NOMO-1 (cell line): ENCODE measurements around the gene PIGQ.
"Not testable (repeated sequence)": the region's sequence is repeated elsewhere in the genome, so short reads cannot be mapped to it uniquely, and the experiment has no call there.

Experiments
- DNase-seq, 2 experiments: peaks; one replicate each; lab custom pipeline; 2025; ENCODE audit not compliant: unreplicated experiment in 2 of 2; lab: John Stamatoyannopoulos, UW

The PIGQ gene

DNA sequence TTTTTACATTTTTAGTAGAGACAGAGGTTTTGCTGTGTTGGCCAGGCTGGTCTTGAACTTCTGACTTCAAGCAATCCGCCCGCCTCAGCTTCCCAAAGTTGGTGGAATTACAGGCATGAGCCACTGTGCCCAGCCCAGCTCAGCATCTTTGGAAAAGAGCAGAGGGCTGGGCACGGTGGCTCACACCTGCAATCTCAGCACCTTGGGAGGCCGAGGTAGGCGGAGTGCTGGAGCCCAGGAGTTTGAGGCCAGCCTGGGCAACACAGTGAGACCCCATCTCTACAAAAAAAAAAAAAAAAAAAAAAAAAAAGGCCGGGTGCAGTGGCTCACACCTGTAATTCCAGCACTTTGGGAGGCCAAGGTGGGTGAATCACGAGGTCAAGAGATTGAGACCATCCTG lies 27.9 kb downstream of the PIGQ start:
- DNase-seq = not testable (repeated sequence)

DNA sequence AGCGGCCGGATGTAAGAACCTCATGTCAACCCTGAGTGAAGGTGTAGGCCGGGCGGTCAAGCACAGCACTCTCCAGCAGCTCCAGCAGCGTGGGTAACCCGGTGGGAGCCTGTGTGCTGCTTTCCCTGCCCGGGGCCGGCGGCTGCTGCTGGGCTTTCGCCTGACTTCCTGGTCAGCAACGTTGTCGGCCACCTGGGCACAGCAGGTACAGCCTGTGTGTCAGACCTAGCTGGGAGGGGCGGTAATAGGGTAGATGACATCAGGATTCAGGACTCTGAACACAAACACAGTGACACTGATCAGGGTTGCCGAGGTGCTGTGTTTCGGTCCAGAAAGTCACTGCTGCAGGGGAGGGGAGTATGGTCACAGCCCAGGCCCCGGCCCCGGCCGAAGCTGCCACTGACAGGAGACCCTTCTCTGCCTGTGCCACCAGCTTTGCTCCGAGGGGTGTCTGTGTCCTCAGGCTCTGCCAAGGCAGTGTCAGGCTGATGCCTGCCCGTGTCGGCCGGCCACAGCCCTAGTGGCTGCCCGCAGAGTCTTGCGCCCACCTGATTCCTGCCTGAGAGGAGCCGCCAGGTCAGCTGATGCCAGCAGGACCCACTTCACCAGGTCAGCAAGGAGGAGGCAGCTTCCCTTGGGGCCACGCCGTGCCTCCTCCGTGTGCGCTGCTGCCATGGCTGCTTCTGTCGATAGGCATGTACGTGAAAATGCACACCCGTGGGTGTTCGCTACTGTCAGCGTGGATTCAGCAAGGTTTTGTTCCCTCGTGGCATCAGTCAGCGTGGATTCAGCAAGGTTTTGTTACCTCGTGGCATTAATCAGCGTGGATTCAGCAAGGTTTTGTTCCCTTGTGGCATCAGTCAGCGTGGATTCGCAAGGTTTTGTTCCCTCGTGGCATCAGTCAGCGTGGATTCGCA lies 29.3 kb downstream of the PIGQ start:
- DNase-seq = no peak

GRCh38 chr16:600781-601180 lies 31.0 kb downstream of the PIGQ start:
- DNase-seq = no peak

DNA sequence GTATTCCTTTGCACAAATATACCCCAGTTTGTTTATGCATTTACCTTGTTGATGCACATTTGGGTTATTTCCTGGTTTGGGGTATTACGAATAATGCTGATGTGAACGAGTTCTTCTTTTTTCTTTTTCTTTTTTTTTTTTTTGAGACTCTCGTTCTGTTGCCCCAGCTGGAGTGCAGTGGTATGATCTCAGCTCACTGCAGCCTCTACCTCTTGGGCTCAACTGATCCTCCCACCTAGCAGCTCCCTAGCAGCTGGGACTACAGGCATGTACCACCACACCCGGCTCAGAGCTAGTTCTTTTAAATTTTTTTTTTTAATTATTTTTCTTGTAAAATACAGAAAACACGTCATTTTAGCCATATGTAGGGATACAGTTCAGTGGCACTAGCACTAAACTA lies 34.2 kb downstream of the PIGQ start:
- no peak for DNase-seq

GRCh38 chr16:606656-607307 lies 37.0 kb downstream of the PIGQ start:
- no peak for DNase-seq

DNA sequence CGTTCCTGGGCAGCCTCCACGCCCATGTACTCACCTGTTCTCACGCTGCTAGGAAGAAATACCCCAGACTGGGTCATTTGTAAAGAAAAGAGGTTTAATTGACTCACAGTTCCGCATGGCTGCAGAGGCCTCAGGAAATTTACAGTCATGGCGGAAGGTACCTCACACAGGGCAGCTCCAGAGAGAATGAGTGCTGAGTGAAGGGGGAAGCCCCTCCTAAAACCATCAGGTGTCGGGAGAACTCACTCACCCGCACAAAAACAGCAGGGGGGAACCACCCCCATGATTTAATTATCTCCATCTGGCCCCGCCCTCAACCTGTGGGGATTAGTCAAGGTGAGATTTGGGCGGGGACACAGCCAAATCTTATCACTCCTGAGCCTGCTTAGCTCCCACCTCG lies 38.3 kb downstream of the PIGQ start:
- DNase-seq = no peak

DNA sequence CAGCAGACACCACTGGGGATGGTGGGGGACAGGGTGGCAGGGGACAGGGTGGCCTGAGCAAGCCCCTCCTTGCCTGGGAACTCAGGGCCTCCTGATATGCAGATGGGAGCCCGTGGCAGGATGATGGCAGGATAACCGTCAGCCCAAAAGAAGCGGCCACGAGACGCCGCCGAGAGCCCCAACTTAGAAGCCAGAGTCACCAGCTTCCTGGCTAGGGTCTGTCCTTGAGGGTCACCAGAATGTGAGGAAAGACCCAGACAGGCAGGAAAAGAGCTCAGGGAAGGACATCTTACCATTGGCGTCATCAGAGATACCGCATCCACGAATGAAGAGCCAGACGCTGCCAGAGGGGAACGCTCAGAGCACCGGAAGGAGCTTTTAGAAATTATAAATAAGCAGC lies 39.5 kb downstream of the PIGQ start:
- DNase-seq = no peak

- DNase-seq = no peak
Measured at GRCh38 chr16:609984-610383, 40.2 kb downstream of the PIGQ start.

DNA sequence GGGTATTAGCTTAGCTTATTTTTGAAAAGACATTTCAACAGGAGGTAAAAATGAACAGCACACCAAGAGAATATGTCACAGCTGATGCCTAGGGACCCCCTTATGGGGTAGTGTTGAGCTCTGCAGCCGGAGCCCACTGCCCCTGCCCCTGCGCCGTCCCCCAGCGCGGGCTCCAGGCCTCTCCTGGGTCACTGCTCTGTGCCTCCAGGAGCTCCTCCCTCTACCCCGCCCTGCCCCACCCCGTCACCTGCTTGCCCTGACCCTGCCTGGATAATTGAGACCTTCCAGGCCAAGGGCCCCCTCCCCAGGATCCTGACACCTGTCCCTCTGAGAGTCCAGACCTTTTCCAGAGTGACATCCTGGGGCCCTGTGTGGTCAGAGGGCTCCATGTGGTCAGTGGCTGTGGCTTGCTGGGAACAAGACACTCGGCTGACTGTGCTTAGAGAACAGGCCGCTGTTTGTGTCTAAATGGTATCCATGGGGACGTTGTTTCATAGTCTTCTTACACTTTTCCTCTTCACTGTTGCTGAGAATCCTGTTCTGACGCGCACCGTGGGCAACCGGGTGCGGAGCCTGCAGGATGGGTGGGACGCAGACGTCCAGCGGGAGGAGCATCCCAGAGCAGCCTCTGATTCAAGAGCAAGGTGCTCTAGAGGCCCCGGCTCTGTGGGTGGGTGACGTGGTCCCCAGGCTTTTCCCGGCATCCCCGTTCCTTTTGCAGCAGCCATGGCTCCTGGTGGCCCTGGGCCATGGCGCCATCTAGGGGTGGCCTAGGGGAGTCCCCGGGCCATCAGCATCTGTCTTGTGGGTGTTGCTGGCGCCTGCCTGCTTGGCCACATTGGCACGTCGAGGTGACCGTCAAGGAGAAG lies 41.0 kb downstream of the PIGQ start:
- no peak for DNase-seq

DNA sequence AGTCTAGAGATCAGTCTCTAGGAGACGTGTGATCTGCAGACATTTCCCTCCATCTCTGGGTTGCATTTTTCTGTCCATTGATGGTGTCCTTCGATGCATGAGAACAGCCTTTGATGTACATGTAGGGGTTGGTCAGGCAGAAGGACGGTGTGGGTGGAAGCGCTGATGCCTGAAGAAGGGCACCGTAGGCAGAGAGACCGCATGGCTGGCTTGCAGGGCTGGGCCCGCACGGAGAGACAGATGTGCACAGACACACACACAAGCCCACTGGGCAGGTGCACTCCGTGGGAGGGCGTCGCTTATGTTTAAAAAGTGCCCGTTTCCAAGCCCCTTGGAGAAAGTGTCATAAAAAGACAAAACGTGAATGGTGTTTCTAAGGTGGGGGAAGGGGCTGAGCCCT lies 45.4 kb downstream of the PIGQ start:
- no peak for DNase-seq

DNA sequence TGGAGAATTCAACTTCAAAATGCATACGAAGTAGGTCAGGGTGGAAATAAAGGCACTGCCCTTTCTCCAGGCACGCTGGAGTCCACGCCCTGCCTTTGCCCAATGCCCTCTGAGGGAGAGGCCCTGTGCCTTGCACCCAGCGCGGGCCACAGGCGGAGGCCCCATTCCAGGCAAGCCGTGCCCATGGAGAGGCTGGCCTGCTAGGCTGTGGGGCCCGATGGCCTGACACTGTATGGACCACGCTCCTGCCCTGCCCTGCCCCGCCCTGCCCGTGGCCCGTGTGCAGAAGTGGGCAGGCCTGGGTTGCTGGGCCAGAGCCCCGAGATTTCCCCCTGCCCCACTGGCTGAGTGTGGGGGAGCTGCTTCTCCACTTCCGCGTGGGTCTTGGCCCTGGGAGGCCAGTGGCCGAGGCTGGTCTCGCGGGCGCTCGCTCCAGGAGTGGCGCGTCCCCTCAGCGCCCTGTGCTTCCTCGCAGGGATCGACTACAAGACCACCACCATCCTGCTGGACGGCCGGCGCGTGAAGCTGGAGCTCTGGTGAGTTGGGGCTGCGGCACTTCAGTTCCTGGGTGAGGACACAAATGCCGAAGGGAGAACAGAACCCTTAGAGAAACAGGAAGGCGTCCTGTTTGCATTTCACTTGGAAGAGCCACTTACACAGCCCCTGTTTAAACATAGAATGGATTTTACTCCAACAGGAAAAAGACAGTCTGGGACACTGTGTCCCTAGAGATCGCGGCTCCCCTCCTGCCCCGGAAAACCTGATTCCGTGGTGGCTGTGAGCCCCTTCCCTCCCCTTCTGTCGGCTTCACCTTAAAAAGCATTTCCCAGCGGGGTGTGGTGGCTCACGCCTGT lies 47.2 kb downstream of the PIGQ start:
- DNase-seq = no peak

DNA sequence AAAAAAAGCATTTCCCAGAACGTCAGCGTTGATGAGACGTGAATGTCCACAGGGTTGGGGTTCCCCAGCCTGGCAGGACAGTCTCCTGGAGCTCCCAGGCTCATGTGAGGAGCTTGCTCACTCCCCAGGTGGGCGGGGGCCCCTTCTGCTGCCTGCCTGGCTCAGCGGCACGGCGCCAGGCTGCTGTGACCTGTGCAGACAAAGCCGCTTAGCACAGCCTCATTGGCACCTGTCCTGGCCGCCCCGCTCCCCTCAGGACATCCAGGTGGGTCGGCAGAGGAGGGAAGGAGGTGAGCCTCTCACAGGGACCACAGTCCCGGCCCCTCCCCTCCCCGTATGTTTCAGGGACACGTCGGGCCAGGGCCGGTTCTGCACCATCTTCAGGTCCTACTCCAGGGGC lies 48.1 kb downstream of the PIGQ start:
- DNase-seq = no peak

DNA sequence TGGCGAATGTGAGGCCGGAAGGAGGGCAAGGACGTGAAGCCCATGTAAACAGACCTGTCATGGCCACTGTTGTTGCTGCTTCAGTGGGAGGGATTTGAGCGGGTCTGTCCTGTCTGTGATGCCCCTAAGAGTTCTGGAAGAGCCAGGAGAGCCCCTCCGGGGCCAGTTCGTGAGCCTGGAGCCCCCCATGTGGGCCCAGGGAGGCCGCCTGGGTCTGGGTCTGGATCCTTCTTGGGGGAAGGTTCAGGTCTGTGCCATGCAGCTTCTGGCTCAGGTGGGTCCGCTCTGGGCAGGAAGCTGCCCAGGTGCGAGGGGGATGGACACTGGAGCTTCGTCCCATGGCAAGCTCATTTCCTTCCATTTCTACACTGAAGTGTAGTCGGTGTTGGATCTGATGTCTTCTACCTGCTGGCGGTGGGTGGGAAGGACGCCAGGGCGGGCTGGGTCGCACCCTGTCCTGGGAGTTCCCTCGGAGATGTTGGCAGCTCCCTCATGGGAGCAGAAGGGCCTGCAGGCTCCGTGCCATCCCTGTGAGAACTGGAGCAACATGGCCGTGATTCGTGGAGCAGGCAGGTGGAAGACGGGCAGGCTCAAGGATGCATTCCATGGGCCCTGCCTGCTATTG lies 49.8 kb downstream of the PIGQ start:
- DNase-seq = no peak

- no peak for DNase-seq
Measured at GRCh38 chr16:620700-621525, 51.1 kb downstream of the PIGQ start.

- DNase-seq = no peak
Measured at GRCh38 chr16:621526-622105, 51.8 kb downstream of the PIGQ start.

DNA sequence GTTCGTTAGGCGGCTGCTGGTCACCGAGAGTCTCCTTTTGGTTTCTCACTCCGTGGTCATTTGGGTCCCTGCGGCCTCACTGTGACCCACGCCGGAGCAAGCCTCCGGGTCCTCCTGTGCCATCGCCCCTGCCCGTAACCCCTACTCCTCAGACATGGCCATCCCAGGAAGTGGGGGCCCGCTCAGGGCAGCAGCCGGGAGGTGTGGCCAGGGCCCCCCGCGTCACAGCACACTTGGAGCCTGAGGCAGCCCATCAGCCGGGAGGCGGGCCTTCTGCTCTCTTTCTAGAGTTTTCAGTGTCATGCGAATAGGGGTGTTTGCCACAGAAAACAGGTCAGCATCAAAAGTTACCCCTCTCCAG lies 53.1 kb downstream of the PIGQ start:
- DNase-seq = no peak

GRCh38 chr16:624526-625070 lies 54.8 kb downstream of the PIGQ start:
- DNase-seq = no peak

- DNase-seq = no peak
Measured at GRCh38 chr16:625117-625976, 55.6 kb downstream of the PIGQ start.
